ENCODE results near the gene RCSD1.
"Not testable (repeated sequence)": the region's sequence is repeated elsewhere in the genome, so short reads cannot be mapped to it uniquely, and the experiment has no call there.

The RCSD1 gene, protein sequence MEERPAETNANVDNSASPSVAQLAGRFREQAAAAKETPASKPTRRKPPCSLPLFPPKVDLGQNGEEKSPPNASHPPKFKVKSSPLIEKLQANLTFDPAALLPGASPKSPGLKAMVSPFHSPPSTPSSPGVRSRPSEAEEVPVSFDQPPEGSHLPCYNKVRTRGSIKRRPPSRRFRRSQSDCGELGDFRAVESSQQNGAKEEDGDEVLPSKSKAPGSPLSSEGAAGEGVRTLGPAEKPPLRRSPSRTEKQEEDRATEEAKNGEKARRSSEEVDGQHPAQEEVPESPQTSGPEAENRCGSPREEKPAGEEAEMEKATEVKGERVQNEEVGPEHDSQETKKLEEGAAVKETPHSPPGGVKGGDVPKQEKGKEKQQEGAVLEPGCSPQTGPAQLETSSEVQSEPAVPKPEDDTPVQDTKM

GRCh38 chr1:167629681-167630567 lies at the start of gene RCSD1:
Gene RCSD1, plus strand, starts transcription at chr1:167630232. Its CDS starts 192 bp downstream, at chr1:167630424.
- peak; percentile 30 to 46 for DNase-seq (ENCODE audit: low read depth in 1 of 2, low spot score in 1 of 2)

- no peak for DNase-seq (ENCODE audit: low read depth in 1 of 2, low spot score in 1 of 2)
These were observed 48.0 kb upstream of the RCSD1 start for GRCh38 chr1:167582064-167582463.

DNA sequence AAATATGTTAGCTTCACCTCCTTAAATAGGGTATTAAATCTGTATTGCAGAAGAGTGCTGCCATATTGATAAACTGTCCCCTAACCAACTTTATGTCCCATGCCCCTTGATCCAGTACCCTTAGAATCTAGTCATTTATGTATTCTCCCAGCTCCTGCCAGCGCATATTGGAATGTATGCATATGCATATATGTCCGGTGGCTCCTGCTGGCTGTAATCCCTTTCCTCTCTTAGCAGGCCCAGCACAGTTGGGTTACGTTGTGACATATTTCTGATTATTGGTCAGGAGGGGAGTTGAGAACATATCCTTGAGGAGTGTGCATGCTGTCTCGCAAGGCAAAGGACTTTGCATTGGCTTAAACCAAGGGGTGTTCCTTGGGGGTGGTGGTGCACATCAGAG lies 47.3 kb upstream of the RCSD1 start:
- DNase-seq (ENCODE audit: low read depth in 1 of 2, low spot score in 1 of 2), result no peak

GRCh38 chr1:167584581-167584980 lies 45.5 kb upstream of the RCSD1 start:
- DNase-seq (ENCODE audit: low read depth in 1 of 2, low spot score in 1 of 2), result no peak

- no peak for DNase-seq (ENCODE audit: low read depth in 1 of 2, low spot score in 1 of 2)
These were observed 42.7 kb upstream of the RCSD1 start for GRCh38 chr1:167587342-167587741.

DNA sequence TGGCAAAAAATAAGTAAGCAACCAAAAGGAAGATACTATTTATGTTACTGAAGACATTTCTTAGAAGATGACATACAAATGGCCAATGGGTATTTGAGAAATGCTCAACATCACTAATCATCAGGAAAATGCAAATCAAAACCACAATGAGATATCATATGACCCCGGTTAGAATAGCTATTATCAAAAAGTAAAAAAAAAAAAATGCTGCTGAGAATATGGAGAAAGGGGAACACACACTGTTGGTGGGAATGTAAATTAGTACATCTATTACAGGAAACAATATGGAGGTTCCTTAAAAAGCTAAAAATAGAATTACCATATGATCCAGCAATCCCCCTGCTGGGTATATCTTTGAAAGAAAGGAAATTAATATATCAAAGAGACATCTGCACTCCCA lies 42.2 kb upstream of the RCSD1 start:
- no peak for DNase-seq (ENCODE audit: low read depth in 1 of 2, low spot score in 1 of 2)

DNA sequence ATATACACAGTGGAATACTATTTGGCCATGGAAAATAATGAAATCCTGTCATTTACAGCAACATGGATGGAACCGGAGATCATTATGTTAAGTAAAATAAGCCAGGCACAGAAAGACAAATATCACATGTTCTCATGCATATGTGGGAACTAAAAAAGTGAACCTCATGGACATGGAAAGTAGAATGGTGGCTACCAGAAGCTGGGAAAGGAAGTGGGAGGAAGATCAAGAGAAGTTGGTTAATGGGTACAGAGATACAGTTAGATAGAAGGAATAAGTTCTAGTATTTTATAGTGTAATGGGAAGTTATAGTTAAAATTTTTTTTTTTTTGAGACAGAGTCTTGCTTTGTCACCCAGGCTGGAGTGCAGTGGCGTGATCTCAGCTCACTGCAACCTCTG lies 41.7 kb upstream of the RCSD1 start:
- DNase-seq (ENCODE audit: low read depth in 1 of 2, low spot score in 1 of 2), result no peak

- DNase-seq (ENCODE audit: low read depth in 1 of 2, low spot score in 1 of 2), result no peak
These were observed 37.6 kb upstream of the RCSD1 start for GRCh38 chr1:167592475-167592874.

DNA sequence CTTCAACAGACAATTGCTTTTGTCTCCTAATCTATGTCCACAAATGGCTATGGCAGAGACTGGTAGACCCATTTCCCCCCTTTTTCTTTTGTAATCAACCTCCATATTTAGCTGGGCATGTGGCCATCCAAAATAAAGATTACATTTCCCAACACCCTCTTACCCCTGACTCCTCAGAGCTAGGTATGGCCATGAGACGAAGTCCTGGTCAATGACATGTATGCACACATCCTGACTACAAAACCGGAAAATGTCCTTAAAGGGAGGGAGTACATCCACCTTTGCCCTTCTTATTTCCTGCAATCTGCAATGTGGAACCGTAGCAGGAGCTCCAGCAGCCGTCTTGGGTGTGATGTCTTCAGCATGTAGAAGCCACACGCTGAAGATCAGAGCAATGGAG lies 36.2 kb upstream of the RCSD1 start:
- no peak for DNase-seq (ENCODE audit: low read depth in 1 of 2, low spot score in 1 of 2)

GRCh38 chr1:167594822-167595221 lies 35.2 kb upstream of the RCSD1 start:
- DNase-seq (ENCODE audit: low read depth in 1 of 2, low spot score in 1 of 2), result no peak

DNA sequence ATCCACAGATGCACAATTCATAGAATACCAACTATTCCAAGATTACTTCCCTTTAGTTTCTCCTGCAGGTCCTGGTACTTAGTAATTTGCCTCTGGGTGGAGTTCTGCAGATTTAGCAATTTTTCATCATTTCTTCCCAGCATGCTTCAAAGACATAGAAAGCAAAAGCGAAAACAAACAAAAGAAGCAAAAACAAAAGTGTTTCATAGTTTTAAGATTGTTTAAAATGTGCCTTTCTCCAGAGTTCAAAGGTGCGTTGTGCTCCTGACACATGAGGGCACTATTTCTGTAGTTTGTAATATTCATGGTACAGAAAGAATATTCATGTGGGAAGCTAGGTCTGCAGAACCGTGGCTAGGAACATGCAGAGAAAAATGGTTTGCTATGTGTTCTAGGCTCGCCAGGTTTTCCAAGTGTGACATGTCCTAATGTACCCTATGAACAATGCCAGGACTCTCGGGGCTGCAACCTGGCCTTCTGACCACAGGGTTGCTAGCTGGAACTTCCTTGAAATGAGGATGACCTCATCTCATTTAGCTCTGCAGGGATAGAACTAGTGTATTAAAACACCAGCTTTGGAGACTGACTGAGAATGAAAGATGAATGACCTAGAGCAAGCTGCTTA lies 30.0 kb upstream of the RCSD1 start:
- DNase-seq (ENCODE audit: low read depth in 1 of 2, low spot score in 1 of 2), result no peak

GRCh38 chr1:167601442-167602383 lies 28.3 kb upstream of the RCSD1 start:
- DNase-seq (ENCODE audit: low read depth in 1 of 2, low spot score in 1 of 2), result no peak

- DNase-seq (ENCODE audit: low read depth in 1 of 2, low spot score in 1 of 2), result no peak
These were observed 27.2 kb upstream of the RCSD1 start for GRCh38 chr1:167602840-167603239.

GRCh38 chr1:167605576-167605975 lies 24.5 kb upstream of the RCSD1 start:
- DNase-seq (ENCODE audit: low read depth in 1 of 2, low spot score in 1 of 2), result no peak

GRCh38 chr1:167611983-167612382 lies 18.0 kb upstream of the RCSD1 start:
- no peak for DNase-seq (ENCODE audit: low read depth in 1 of 2, low spot score in 1 of 2)

DNA sequence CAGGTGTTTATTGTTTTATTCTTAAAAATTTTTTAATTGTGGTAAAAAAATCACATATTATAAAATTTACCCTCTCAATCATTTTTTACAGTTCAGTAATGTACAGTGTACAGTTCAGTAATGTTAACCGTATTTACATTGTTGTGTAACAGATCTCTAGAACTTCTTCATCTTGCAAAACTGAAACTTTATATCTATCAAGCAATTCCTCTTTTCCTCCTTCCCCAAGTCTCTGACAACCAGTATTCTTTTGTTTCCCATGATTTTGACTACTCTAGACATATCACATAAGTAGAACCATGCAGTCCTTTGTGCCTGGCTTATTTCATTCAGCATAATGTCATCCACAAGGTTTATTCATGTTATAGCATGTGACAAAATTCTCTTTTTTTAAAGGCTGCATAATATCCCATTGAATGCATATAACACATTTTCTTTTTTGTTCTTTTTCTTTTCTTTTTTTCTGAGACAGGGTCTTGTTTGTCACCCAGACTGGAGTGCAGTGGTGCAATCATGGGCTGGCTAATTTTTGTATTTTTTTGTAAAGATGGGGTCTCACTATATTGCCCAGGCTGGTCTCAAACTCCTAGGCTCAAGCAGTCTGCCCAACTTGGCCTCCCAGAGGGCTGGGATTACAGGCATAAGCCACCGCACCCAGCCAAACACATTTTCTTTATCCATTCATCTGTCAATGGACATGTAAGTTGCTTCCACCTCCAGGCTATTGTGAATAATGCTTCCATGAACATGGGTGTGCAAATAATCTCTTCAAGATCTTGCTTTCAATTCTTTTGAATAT lies 17.2 kb upstream of the RCSD1 start:
- no peak for DNase-seq (ENCODE audit: low read depth in 1 of 2, low spot score in 1 of 2)

GRCh38 chr1:167613984-167614383 lies 16.0 kb upstream of the RCSD1 start:
- DNase-seq (ENCODE audit: low read depth in 1 of 2, low spot score in 1 of 2), result not testable (repeated sequence)

- no peak for DNase-seq (ENCODE audit: low read depth in 1 of 2, low spot score in 1 of 2)
These were observed 15.2 kb upstream of the RCSD1 start for GRCh38 chr1:167614851-167615250.

GRCh38 chr1:167616521-167616920 lies 13.5 kb upstream of the RCSD1 start:
- no peak for DNase-seq (ENCODE audit: low read depth in 1 of 2, low spot score in 1 of 2)

Measured in activated T-helper 1 cell treated with anti-CD3 and anti-CD28 coated beads, Interleukin-2, amount 50 U/mL, for 16 hours (primary cell).